C4-2B (cell line): ENCODE data around the gene STXBP4.

ENCODE experiments used
- H3K27ac ChIP-seq: fragments of 450-650 bp; 2 replicates; pipeline ENCODE4 v1.5.1; 2017
- CTCF ChIP-seq: fragments of 450-650 bp; conservative IDR thresholded peaks from 2 replicates; pipeline ENCODE4 v1.5.1; 2017; ENCODE audit warnings: mild to moderate bottlenecking
- ZFX ChIP-seq: fragments of 450-650 bp; IDR thresholded peaks from 2 replicates; pipeline ENCODE4 v1.6.1; 2017

STXBP4 gene

GRCh38 chr17:54947396-54947795 is 21.2 kb upstream of the STXBP4 start:
- H3K27ac ChIP-seq, result no peak overlapping the region
- TF ChIP-seq CTCF (no peak), ZFX (no peak)

GRCh38 chr17:54948380-54948779 is 20.2 kb upstream of the STXBP4 start:
- TF ChIP-seq ZFX, result no peak
- no peak for TF ChIP-seq CTCF
- H3K27ac ChIP-seq, result no peak overlapping the region

GRCh38 chr17:54950116-54950515 is 18.4 kb upstream of the STXBP4 start:
- TF ChIP-seq CTCF, result no peak
- no peak for TF ChIP-seq ZFX
- no peak overlapping the region for H3K27ac ChIP-seq

DNA sequence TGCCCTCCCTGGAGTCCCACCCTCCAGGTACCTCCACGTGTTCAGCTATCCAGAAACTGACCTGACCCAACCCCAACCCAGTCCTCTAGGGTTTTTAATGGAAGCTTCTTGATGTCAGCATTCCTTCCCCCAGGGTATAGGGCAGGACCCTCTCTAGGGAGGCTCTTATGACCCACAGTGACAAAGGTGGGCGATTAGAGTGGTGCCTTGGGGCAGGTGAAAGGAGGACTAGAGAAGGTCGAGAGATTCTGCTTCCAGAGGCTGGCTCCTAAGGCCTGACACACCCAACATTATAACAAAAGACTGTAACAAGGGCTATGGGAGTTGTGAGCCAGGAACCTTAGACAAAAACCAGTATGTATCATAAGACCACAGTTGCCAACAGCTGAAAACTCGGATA is 17.3 kb upstream of the STXBP4 start:
- no peak overlapping the region for H3K27ac ChIP-seq
- no peak for TF ChIP-seq CTCF
- TF ChIP-seq ZFX, result no peak

DNA sequence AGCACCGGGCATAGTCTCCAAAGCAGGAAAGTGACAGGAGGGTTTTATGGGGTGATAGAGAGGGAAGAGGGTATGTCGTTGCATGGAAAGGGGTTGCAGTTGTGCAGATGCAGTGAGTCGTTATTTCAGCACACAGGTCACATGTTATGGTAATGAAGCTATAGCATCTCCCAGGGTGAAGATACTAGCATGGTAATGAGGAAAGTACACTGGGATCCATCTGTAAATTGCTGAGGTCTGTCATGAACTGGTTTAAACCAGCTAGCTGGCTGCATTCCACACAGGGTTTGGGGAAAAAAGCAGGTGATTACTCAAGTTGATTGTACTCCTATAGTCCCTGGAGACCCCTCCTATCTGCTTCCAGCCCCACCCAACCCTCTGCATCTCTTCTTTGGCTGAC is 11.8 kb upstream of the STXBP4 start:
- TF ChIP-seq ZFX, result no peak
- no peak for TF ChIP-seq CTCF
- no peak overlapping the region for H3K27ac ChIP-seq

DNA sequence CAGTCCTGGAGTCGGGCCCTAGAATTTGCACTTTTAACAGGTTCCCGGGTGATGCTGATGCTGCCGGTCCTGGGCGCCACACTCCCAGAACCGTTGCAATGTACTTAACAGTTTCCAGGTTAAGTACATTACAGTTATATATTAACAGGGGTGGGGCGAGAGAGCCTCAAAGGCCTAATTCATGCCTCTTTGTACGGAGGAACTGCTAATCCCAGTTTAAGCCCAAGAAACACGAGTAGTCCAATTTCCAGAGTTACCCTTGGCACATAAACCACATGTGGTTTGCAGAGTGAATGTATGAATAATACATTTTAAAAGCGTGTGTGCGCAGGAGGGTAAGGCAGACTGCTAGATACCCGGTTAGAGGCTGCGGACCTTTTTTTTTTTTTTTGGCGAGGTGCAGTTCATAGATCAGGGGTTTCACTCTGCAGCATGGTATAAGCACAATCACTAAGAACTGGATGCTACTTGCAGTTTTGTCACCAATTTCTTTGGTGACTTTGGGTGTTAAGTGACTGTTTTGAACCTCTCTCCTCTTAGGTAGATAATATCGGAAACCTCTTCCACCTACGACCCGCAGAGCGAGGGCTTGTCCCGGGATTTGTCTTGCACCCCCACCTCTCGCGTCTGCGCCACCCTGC is 824 bp upstream of the STXBP4 start:
- peak overlapping the region; percentile 71 for H3K27ac ChIP-seq
- no peak; the same call in 1 of the 2 replicates for TF ChIP-seq CTCF
- TF ChIP-seq ZFX, result no peak

- peak overlapping the region; percentile 71 for H3K27ac ChIP-seq
- no peak for TF ChIP-seq ZFX
- no peak for TF ChIP-seq CTCF
Observed at GRCh38 chr17:54968988-54969332, 395 bp downstream of the STXBP4 start.
